ENCODE results near the gene GIPC2. TPM values are rescaled to one million over a fixed set of nuclear protein-coding genes. Genes with fewer than 3 reads are reported as not detected.
"Not testable (repeated sequence)": the region's sequence is repeated elsewhere in the genome, so short reads cannot be mapped to it uniquely, and the experiment has no call there.

The GIPC2 gene
- total and polyA plus RNA-seq, 9 donors, result 1.8 to 5.7 (median 3.0) TPM

DNA sequence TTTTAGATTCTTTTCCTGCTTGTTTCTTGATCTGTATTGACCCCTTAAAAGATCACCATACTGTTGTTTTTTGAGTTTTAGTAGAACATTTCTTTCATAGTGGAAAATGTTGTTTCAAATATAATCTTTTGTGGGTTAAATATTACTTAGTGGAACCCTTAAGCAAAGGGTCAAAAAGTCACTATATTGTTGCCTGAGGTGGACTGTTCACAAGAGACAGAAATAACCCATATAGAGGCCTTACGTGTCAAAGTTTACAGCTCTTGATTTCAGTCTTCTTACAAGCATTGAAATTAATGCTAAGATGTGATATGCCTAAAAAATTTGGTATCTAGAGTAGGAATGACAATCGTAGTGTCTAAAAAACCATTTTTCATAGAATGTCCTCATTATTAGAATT, 34.7 kb upstream of the GIPC2 start:
- H3K27ac ChIP-seq, result no peak overlapping the region
- WGBS, 3 donors, result 92 to 94% (median 93%) methylated on average over 2 of the region's 2 CpGs
- TF ChIP-seq POLR2A (IDR thresholded peaks at IDR 0.05) (no peak), CTCF (IDR thresholded peaks at IDR 0.05) (no peak), EP300 (IDR thresholded peaks at IDR 0.05) (no peak)

GRCh38 chr1:78015148-78015547, 30.6 kb upstream of the GIPC2 start:
- no peak for TF ChIP-seq CTCF (IDR thresholded peaks at IDR 0.05)
- TF ChIP-seq EP300 (IDR thresholded peaks at IDR 0.05), result no peak
- no peak for TF ChIP-seq POLR2A (IDR thresholded peaks at IDR 0.05)
- H3K4me3 ChIP-seq, result no peak overlapping the region
- H3K9me3 ChIP-seq, result no peaks in the 10 kb centered on the region
- H3K36me3 ChIP-seq, result no peaks in the 10 kb centered on the region
- no peak for DNase-seq
- intact Hi-C loops (cut with DNase I), result no loop called here
- H3K4me1 ChIP-seq (ENCODE audit: insufficient read depth), result no peaks in the 10 kb centered on the region
- H3K27ac ChIP-seq, result no peak overlapping the region
- H3K27me3 ChIP-seq, result no peaks in the 10 kb centered on the region

More for the DNA sequence above, 34.7 kb upstream of the GIPC2 start:
- DNase-seq, result no peak
- intact Hi-C loops (cut with DNase I), result no loop called here
- H3K4me1 ChIP-seq (ENCODE audit: insufficient read depth), result no peaks in the 10 kb centered on the region
- H3K27me3 ChIP-seq, result no peaks in the 10 kb centered on the region
- no peak overlapping the region for H3K4me3 ChIP-seq
- H3K36me3 ChIP-seq, result no peaks in the 10 kb centered on the region
- no peaks in the 10 kb centered on the region for H3K9me3 ChIP-seq

- no peaks in the 10 kb centered on the region for H3K27me3 ChIP-seq
- 90 to 97% (median 94%) methylated on average over 1 of the region's 1 CpG for whole genome bisulfite sequencing, 3 donors
- DNase-seq, result no peak
- no peak overlapping the region for H3K27ac ChIP-seq
- no peaks in the 10 kb centered on the region for H3K4me1 ChIP-seq (ENCODE audit: insufficient read depth)
- intact Hi-C loops (cut with DNase I), result no loop called here
- TF ChIP-seq POLR2A (IDR thresholded peaks at IDR 0.05) (no peak), EP300 (IDR thresholded peaks at IDR 0.05) (no peak), CTCF (IDR thresholded peaks at IDR 0.05) (no peak)
- no peak overlapping the region for H3K4me3 ChIP-seq
- no peaks in the 10 kb centered on the region for H3K9me3 ChIP-seq
- H3K36me3 ChIP-seq, result no peaks in the 10 kb centered on the region
Measured at GRCh38 chr1:78019024-78019423, 26.7 kb upstream of the GIPC2 start.

- H3K4me1 ChIP-seq (ENCODE audit: insufficient read depth); H3K27me3 ChIP-seq; H3K27ac ChIP-seq; H3K4me3 ChIP-seq; intact Hi-C loops (cut with DNase I); DNase-seq; H3K36me3 ChIP-seq; H3K9me3 ChIP-seq: not testable (repeated sequence)
- 96 to 99% (median 97%) methylated on average over 4 of the region's 4 CpGs for WGBS, 3 donors
Measured at GRCh38 chr1:78021134-78021533, 24.6 kb upstream of the GIPC2 start.

DNA sequence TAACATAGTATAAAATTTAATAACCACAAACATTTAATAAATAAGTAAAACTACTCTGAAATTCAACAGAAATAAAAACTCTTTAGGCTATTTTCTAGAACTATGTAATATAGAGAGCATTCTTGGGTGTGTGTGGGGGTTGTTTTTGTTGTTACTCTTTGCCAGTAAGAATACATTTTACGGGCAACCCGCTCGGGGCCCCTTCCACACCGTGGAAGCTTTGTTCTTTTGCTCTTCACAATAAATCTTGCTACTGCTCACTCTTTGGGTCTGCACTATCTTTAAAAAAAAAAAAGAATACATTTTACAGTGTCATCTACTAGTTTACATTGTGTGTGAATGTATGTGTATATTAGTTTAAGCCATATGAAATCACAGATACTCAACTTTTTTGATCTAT, 16.0 kb upstream of the GIPC2 start:
- no peak overlapping the region for H3K4me3 ChIP-seq
- no peak overlapping the region for H3K27ac ChIP-seq
- H3K4me1 ChIP-seq (ENCODE audit: insufficient read depth), result no peaks in the 10 kb centered on the region
- no peaks in the 10 kb centered on the region for H3K9me3 ChIP-seq
- H3K36me3 ChIP-seq, result no peaks in the 10 kb centered on the region
- TF ChIP-seq POLR2A (IDR thresholded peaks at IDR 0.05), result no peak
- TF ChIP-seq EP300 (IDR thresholded peaks at IDR 0.05), result no peak
- TF ChIP-seq CTCF (IDR thresholded peaks at IDR 0.05), result no peak
- intact Hi-C loops (cut with DNase I), result no loop called here
- WGBS, 3 donors, result 68 to 75% (median 73%) methylated on average over 4 of the region's 4 CpGs
- H3K27me3 ChIP-seq, result no peaks in the 10 kb centered on the region
- DNase-seq, result no peak
